IPS-20b (cell line): ENCODE results near the gene PI4K2A.
"Not testable (repeated sequence)": the region's sequence is repeated elsewhere in the genome, so short reads cannot be mapped to it uniquely, and the experiment has no call there.

Source experiments
- H3K27ac ChIP-seq: one replicate; pipeline ENCODE4 v1.5.1; 2013; ENCODE audit warnings: low read length
- H3K27me3 ChIP-seq: 2 replicates; pipeline ENCODE4 v1.6.1; 2013; ENCODE audit warnings: mild to moderate bottlenecking, low read length, inconsistent platforms; ENCODE audit not compliant: insufficient read depth
- H3K36me3 ChIP-seq: 2 replicates; pipeline ENCODE4 v1.6.1; 2013; ENCODE audit warnings: low read depth, mild to moderate bottlenecking, inconsistent platforms, low read length, moderate library complexity; ENCODE audit not compliant: insufficient read depth
- H3K4me1 ChIP-seq: 2 replicates; pipeline ENCODE4 v1.6.1; 2013; ENCODE audit warnings: mild to moderate bottlenecking, control low read depth, inconsistent platforms, low read length, moderate library complexity; ENCODE audit not compliant: insufficient read depth
- H3K4me3 ChIP-seq: 2 replicates; pipeline ENCODE4 v1.5.1; 2013; ENCODE audit warnings: mild to moderate bottlenecking, low read length, inconsistent platforms
- H3K9ac ChIP-seq: 2 replicates; pipeline ENCODE4 v1.6.1; 2013; ENCODE audit warnings: low read depth, mild to moderate bottlenecking, inconsistent platforms, low read length, moderate library complexity
- H3K9me3 ChIP-seq: 2 replicates; pipeline ENCODE4 v1.6.1; 2013; ENCODE audit warnings: mild to moderate bottlenecking, low read depth, low read length, inconsistent platforms; ENCODE audit not compliant: insufficient read depth

Gene PI4K2A

GRCh38 chr10:97682042-97682441 is 41.6 kb downstream of the PI4K2A start:
- H3K9ac ChIP-seq: no peak overlapping the region
- peaks cover 7% of the 10 kb centered on the region for H3K27me3 ChIP-seq
- H3K36me3 ChIP-seq: no peaks in the 10 kb centered on the region; the same call in 1 of the 2 replicates
- no peaks in the 10 kb centered on the region; the same call in 1 of the 2 replicates for H3K4me1 ChIP-seq
- no peaks in the 10 kb centered on the region for H3K9me3 ChIP-seq
- H3K27ac ChIP-seq: no peak overlapping the region
- no peak overlapping the region for H3K4me3 ChIP-seq

DNA sequence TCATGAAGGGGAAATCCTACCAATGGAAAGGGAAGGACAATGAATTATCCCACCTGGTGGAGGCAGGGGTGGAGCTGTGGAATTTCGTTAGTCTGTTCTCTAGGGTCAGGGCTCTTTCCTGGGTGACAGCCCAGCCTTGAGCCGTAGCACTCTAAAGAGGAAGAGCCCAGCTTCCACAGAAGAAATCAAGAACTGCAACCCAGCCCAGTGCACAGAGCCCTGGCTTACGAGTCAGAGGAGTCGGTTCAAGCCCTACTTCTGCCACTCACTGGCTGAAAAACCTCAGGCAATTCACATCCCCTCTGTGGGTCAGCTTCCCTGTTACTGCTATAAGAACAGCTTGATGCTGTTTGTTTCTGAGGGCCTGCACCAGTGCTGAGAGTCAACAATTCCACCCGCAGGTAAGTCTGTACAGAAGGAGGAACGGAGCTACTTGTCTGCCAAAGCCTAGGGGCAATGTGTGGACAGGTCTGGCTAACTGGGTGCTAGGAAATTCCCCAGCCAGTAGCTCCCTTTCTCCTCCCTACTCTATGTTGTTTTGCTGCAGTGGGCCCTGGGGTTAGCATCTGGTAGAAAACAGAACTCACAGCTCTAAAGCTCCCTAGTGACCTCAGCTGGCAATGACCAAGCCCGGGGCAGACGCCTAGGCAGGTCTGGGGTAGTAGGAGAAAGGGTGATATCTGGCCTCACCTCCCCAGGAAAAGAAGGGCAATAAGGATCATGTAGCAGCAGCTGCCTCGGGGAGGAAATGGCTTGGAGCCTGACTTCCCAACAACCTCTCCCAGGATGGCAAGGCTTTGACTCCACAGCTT is 43.3 kb downstream of the PI4K2A start:
- Histone ChIP-seq H3K9ac (no peak overlapping the region), H3K4me1 (peaks cover 5% of the 10 kb centered on the region; the same call in 1 of the 2 replicates)

GRCh38 chr10:97684368-97684713 is 43.9 kb downstream of the PI4K2A start:
- not testable (repeated sequence) for H3K4me3 ChIP-seq, H3K27ac ChIP-seq, H3K4me1 ChIP-seq, H3K9me3 ChIP-seq, H3K9ac ChIP-seq, H3K36me3 ChIP-seq
- H3K27me3 ChIP-seq: peaks cover 19% of the 10 kb centered on the region

More for the DNA sequence above, 43.3 kb downstream of the PI4K2A start:
- peaks cover 19% of the 10 kb centered on the region for H3K27me3 ChIP-seq
- no peak overlapping the region for H3K27ac ChIP-seq
- H3K9me3 ChIP-seq: no peaks in the 10 kb centered on the region
- no peak overlapping the region for H3K4me3 ChIP-seq
- H3K36me3 ChIP-seq: no peaks in the 10 kb centered on the region

- no peak overlapping the region for H3K27ac ChIP-seq
- H3K36me3 ChIP-seq: no peaks in the 10 kb centered on the region
- no peak overlapping the region for H3K4me3 ChIP-seq
- H3K27me3 ChIP-seq: peaks cover 19% of the 10 kb centered on the region
- H3K9ac ChIP-seq: no peak overlapping the region
- H3K9me3 ChIP-seq: no peaks in the 10 kb centered on the region
- H3K4me1 ChIP-seq: peaks cover 5% of the 10 kb centered on the region; the same call in 1 of the 2 replicates
These were observed 44.5 kb downstream of the PI4K2A start for GRCh38 chr10:97684866-97685394.

- H3K27ac ChIP-seq: no peak overlapping the region
- 0 out of 2 replicates have a peak overlapping the region, but pooled peaks have one; percentile 88 for H3K4me3 ChIP-seq
- no peaks in the 10 kb centered on the region for H3K9me3 ChIP-seq
- no peaks in the 10 kb centered on the region for H3K36me3 ChIP-seq
- H3K9ac ChIP-seq: no peak overlapping the region
- H3K27me3 ChIP-seq: peaks cover 19% of the 10 kb centered on the region
- H3K4me1 ChIP-seq: peaks cover 5% of the 10 kb centered on the region; the same call in 1 of the 2 replicates
These were observed 45.0 kb downstream of the PI4K2A start for GRCh38 chr10:97685395-97685958.

- H3K4me3 ChIP-seq: peak overlapping the region; percentile 88
- no peaks in the 10 kb centered on the region for H3K36me3 ChIP-seq
- no peaks in the 10 kb centered on the region for H3K9me3 ChIP-seq
- H3K9ac ChIP-seq: peak overlapping the region; percentile 86
- H3K27ac ChIP-seq: no peak overlapping the region
- H3K4me1 ChIP-seq: peaks cover 5% of the 10 kb centered on the region; the same call in 1 of the 2 replicates
- H3K27me3 ChIP-seq: peaks cover 19% of the 10 kb centered on the region
These were observed 46.0 kb downstream of the PI4K2A start for GRCh38 chr10:97686301-97686961.

DNA sequence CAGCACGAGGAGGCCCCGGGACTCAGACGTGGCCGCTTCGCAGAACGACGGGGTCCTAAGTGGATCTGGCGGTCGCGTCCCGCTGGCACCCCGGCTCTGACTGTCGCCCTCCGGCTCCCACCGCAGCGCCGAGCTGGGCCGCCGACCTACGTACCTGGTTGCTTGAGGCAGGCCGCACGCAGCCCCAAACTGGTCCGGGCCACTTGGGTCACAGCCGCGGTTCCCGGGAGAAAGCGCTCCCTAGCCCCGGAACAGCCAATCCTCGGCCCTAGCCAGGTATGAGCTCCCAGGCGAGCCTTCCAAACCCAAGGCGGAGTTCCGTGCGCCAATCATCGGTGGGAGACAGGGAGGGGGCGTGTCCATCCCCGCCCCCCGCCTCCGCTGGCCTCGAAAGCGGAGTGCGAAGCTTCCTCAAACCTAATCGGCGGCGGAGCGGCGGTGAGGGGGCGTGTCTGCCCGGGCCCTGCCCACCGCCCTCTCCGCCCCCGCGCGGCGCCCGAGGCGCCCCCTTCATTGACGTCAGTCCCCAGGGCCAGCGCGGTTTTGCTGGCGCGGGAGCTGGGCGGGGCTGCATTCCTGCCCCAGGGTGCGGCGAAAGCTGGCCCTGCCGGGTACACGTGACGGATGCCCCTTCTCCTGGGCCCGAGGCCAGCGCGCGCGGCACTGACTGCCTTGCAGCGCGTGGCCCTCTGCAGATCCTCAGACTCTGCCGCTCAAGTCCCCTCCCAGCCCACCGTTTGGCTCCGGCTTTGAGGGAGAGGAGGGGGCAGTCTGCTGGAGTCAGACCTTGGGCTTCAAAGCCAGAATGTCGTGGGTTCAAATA is 46.7 kb downstream of the PI4K2A start, which contains the start of gene AVPI1:
AVPI1 (minus strand) TSS at position 280 of the 823 bp plus-strand sequence. CDS start 7,336 bp downstream, outside the sequence.
- Histone ChIP-seq H3K9ac (peak within 1 kb of the TSS; percentile 87), H3K4me1 (peaks cover 5% of the 10 kb centered on the region; the same call in 1 of the 2 replicates), H3K9me3 (no peaks in the 10 kb centered on the region), H3K36me3 (no peaks in the 10 kb centered on the region), H3K27me3 (peaks cover 19% of the 10 kb centered on the region), H3K4me3 (peak within 1 kb of the TSS; percentile 88), H3K27ac (peak within 1 kb of the TSS; percentile 86)

DNA sequence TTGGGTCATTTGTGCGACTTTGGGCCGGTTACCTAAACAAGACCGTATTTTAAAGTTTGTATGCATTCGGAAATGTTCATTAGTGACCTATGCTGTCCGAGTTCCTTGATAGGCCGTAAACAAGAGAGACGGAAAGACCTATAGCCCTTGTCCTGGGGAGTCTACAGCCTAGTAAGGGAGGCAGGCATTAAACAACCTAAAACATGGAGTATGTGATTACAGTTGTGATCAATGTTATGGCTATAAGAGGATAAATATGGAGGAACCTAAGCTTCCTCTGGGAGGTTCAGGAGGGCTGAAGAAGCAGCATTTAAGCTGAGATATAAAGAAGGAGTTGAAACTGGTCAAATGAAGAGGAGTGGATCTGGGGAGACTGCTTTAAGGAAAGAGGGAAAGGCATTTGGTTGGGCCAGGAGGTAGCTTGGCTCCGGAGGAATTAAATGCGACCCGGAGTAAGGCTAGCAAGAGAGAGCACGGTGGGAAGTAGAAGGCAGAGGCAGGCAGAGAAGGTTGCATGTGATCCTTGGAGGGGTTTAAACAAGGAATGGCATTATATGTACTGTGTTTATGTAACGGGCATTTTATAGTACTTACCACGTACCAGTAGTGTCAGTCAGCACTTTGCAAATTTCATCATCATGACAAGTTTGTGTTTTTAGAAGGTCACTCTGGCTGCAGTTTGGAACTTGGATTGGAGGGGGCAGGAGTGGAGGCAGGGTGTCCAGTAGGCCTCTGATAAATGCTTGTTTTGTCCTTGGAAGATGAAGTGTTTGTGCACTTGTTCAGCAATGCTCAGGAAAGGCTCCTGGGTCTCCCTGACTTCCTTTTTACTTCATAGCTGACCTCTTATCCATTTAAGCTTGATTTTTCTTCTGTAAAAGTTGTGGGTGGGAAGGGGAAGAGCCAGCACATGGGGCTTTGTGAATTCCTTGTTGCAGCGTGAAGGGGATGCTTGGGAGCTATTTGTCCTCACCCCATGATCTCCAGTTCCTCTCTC is 47.6 kb downstream of the PI4K2A start:
- peak overlapping the region; percentile 86 for H3K27ac ChIP-seq
- no peaks in the 10 kb centered on the region for H3K36me3 ChIP-seq
- peak overlapping the region; percentile 68 for H3K4me3 ChIP-seq
- peaks cover 19% of the 10 kb centered on the region for H3K27me3 ChIP-seq
- peak overlapping the region; percentile 87 for H3K9ac ChIP-seq
- H3K4me1 ChIP-seq: peaks cover 5% of the 10 kb centered on the region; the same call in 1 of the 2 replicates
- H3K9me3 ChIP-seq: no peaks in the 10 kb centered on the region

- Histone ChIP-seq H3K9me3 (no peaks in the 10 kb centered on the region), H3K9ac (no peak overlapping the region), H3K4me3 (no peak overlapping the region), H3K27ac (no peak overlapping the region), H3K27me3 (peaks cover 19% of the 10 kb centered on the region), H3K4me1 (peaks cover 5% of the 10 kb centered on the region; the same call in 1 of the 2 replicates), H3K36me3 (no peaks in the 10 kb centered on the region)
These were observed 49.1 kb downstream of the PI4K2A start for GRCh38 chr10:97689559-97690020.

GRCh38 chr10:97690133-97690532 is 49.7 kb downstream of the PI4K2A start:
- Histone ChIP-seq H3K27ac (no peak overlapping the region), H3K36me3 (no peaks in the 10 kb centered on the region), H3K4me1 (peaks cover 5% of the 10 kb centered on the region; the same call in 1 of the 2 replicates), H3K9me3 (no peaks in the 10 kb centered on the region), H3K9ac (no peak overlapping the region), H3K27me3 (peaks cover 19% of the 10 kb centered on the region), H3K4me3 (no peak overlapping the region)
